Liver (tissue), 9 donors: ENCODE results near the gene PCDH9. TPM values are rescaled to one million over a fixed set of nuclear protein-coding genes. Genes with fewer than 3 reads are reported as not detected.

Experiments used
- DNase-seq: peaks from one replicate; pipeline ENCODE4 v3.0.0-alpha.2; 2017; ENCODE audit warnings: low spot score
- H3K27ac ChIP-seq, 2 donors: one replicate each; pipeline ENCODE4 v1.7.0; 2013; ENCODE audit warnings: inconsistent platforms in 2 of 2, low read length in 2 of 2, control low read depth in 1 of 2, low read depth in 1 of 2, mild to moderate bottlenecking in 1 of 2
- H3K27me3 ChIP-seq, 4 donors: one replicate each; pipeline versions ENCODE4 v1.6.1 to v1.7.0; 2013; ENCODE audit warnings: low read length in 3 of 4, inconsistent platforms in 1 of 4, mild to moderate bottlenecking in 1 of 4, moderate library complexity in 1 of 4; ENCODE audit not compliant: control insufficient read depth in 4 of 4, insufficient read depth in 4 of 4
- H3K36me3 ChIP-seq, 4 donors: one replicate each; pipeline versions ENCODE4 v1.6.1 to v1.7.0; 2013; ENCODE audit warnings: low read length in 3 of 4, mild to moderate bottlenecking in 3 of 4, low read depth in 1 of 4, moderate library complexity in 1 of 4; ENCODE audit not compliant: control insufficient read depth in 4 of 4, insufficient read depth in 3 of 4
- H3K4me1 ChIP-seq, 4 donors: one replicate each; pipeline versions ENCODE4 v1.6.1 to v1.7.0; 2013; ENCODE audit warnings: low read length in 3 of 4, mild to moderate bottlenecking in 3 of 4, moderate library complexity in 1 of 4; ENCODE audit not compliant: control insufficient read depth in 4 of 4, insufficient read depth in 4 of 4
- H3K4me3 ChIP-seq, 3 donors: one replicate each; pipeline versions ENCODE4 v1.6.1 to v1.7.0; 2013; ENCODE audit warnings: low read length in 3 of 3, control low read depth in 1 of 3, low read depth in 1 of 3, mild to moderate bottlenecking in 1 of 3
- H3K9ac ChIP-seq, 2 donors: one replicate each; pipeline ENCODE4 v1.7.0; 2013; ENCODE audit warnings: low read length in 2 of 2, mild to moderate bottlenecking in 2 of 2, moderate library complexity in 2 of 2, control low read depth in 1 of 2, low read depth in 1 of 2
- H3K9me3 ChIP-seq, 4 donors: one replicate each; pipeline versions ENCODE4 v1.6.1 to v1.7.0; 2013; ENCODE audit warnings: low read length in 3 of 4; ENCODE audit not compliant: control insufficient read depth in 4 of 4
- EGR1 ChIP-seq, 2 donors: IDR thresholded peaks; 2 replicates each; pipeline ENCODE4 v1.6.1; 2016 to 2018; ENCODE audit warnings: antibody characterized with exemption in 2 of 2, low read depth in 2 of 2
- FOXA1 ChIP-seq: IDR thresholded peaks from 2 replicates; pipeline ENCODE4 v1.6.1; 2016; ENCODE audit warnings: antibody characterized with exemption
- FOXA2 ChIP-seq: IDR thresholded peaks from 2 replicates; pipeline ENCODE4 v1.6.1; 2016; ENCODE audit warnings: antibody characterized with exemption
- GABPA ChIP-seq, 2 donors: IDR thresholded peaks in 1 of 2; conservative IDR thresholded peaks in 1 of 2; 2 replicates each; pipeline ENCODE4 v1.6.1; 2016; ENCODE audit warnings: antibody characterized with exemption in 2 of 2, mild to moderate bottlenecking in 1 of 2, moderate library complexity in 1 of 2
- HNF4A ChIP-seq, 2 donors: conservative IDR thresholded peaks; 2 replicates each; pipeline ENCODE4 v1.6.1; 2016; ENCODE audit warnings: antibody characterized with exemption in 2 of 2, mild to moderate bottlenecking in 2 of 2
- HNF4G ChIP-seq: IDR thresholded peaks from 2 replicates; pipeline ENCODE4 v1.6.1; 2016; ENCODE audit warnings: antibody characterized with exemption
- JUND ChIP-seq, 2 donors: IDR thresholded peaks; 2 replicates each; pipeline ENCODE4 v1.6.1; 2016; ENCODE audit warnings: antibody characterized with exemption in 2 of 2
- NR2F2 ChIP-seq: IDR thresholded peaks from 2 replicates; pipeline ENCODE4 v1.6.1; 2016; ENCODE audit warnings: antibody characterized with exemption
- RAD21 ChIP-seq, 2 donors: IDR thresholded peaks; 2 replicates each; pipeline ENCODE4 v1.6.1; 2016; ENCODE audit warnings: antibody characterized with exemption in 2 of 2, mild to moderate bottlenecking in 2 of 2
- RXRA ChIP-seq, 2 donors: IDR thresholded peaks; 2 replicates each; pipeline ENCODE4 v1.6.1; 2017 to 2018; ENCODE audit warnings: antibody characterized with exemption in 2 of 2, mild to moderate bottlenecking in 1 of 2
- SP1 ChIP-seq: IDR thresholded peaks from 2 replicates; pipeline ENCODE4 v1.6.1; 2018; ENCODE audit warnings: antibody characterized with exemption, mild to moderate bottlenecking
- TAF1 ChIP-seq: conservative IDR thresholded peaks from 2 replicates; pipeline ENCODE4 v1.6.1; 2016; ENCODE audit warnings: antibody characterized with exemption, mild to moderate bottlenecking
- YY1 ChIP-seq: IDR thresholded peaks from 2 replicates; pipeline ENCODE4 v1.6.1; 2016; ENCODE audit warnings: antibody characterized with exemption, mild to moderate bottlenecking
- WGBS: extraction: QIAGEN DNeasy Blood & Tissue Kit; methylation state at CpG from one replicate; pipeline ENCODE4 v1.1.7; 2013; 5-methylcytosine and 5-hydroxymethylcytosine counted together
- polyA plus RNA-seq, 2 donors: library from polyadenylated mRNA; stranded (reverse) in 1 of 2; unstranded in 1 of 2; fragments of 200-250 nt in 1 of 2; fragments of >200 nt in 1 of 2; fragmentation: Nextera tagmentation in 1 of 2; extraction: Ambion mirVana in 1 of 2; gene quantifications; one replicate each; pipeline versions ENCODE4 v1.2.1 to v1.2.3, GENCODE V29; 2013 to 2015
- total RNA-seq, 2 donors: library from RNA; depleted of rRNA; stranded (reverse); fragments of >200 nt; gene quantifications; one replicate each; pipeline ENCODE4 v1.2.3, GENCODE V29; 2014
- TF ChIP-seq, protein P1 (sequence below): IDR thresholded peaks from 2 replicates; pipeline ENCODE4 v1.6.1; 2016; ENCODE audit warnings: antibody characterized with exemption
- TF ChIP-seq, protein P2 (sequence below): IDR thresholded peaks from 2 replicates; pipeline ENCODE4 v1.6.1; 2016; ENCODE audit warnings: antibody characterized with exemption
- TF ChIP-seq, protein P3 (sequence below): IDR thresholded peaks from 2 replicates; pipeline ENCODE4 v1.6.1; 2016; ENCODE audit warnings: antibody characterized with exemption, mild to moderate bottlenecking
- TF ChIP-seq, protein P4 (sequence below): fragments of 150-350 bp; IDR thresholded peaks from 2 replicates; pipeline ENCODE4 v1.5.1; 2017; ENCODE audit warnings: improper control_type of control experiment, low read depth, low read length; ENCODE audit not compliant: missing input control
- TF ChIP-seq, protein P5 (sequence below): IDR thresholded peaks from 2 replicates; pipeline ENCODE4 v1.6.1; 2016; ENCODE audit warnings: antibody characterized with exemption
- donor health status: healthy.
- donor health status: healthy.
- donor health status: healthy.
- donor health status: healthy.
- donor health status: healthy.

The PCDH9 gene
- total and polyA plus RNA-seq, 4 donors: 0.90 to 4.0 (median 2.2) TPM

DNA sequence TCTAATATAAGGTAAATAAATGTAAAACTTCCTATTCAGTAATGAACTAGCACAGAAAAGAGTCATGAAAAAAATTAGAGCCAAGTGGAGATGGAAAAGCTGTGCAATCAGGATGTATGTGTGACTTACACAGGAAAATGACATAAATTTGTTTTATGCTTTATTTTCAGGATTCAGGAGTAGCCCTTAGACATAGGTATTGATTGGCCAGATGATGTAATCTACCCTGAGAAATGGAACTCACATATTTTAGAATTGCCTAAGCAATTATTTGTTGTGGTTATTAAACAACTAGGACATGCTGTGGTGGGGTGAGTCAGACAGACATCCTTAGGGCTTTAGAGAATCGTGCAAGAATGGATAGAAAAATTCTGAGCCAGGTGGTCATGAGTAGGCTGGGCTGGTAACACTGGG, 110.6 kb downstream of the PCDH9 start:
- H3K36me3 ChIP-seq: no peaks in the 10 kb centered on the region
- H3K9ac ChIP-seq: peak overlapping the region in 1 of 2 donors; percentile 53
- WGBS: 19% methylated on average over 1 of the region's 1 CpG
- H3K4me1 ChIP-seq: peaks cover 2 to 16% (median 12%) of the 10 kb centered on the region in 4 donors
- no peak overlapping the region for H3K27ac ChIP-seq
- no peak overlapping the region for H3K4me3 ChIP-seq
- H3K9me3 ChIP-seq: no peaks in the 10 kb centered on the region
- no peak for TF ChIP-seq SP1
- TF ChIP-seq HNF4A (conservative IDR thresholded peaks at IDR 0.05): peak in 1 of 2 donors; percentile 48
- peak; percentile 21 for TF ChIP-seq YY1
- TF ChIP-seq, protein P1, sequence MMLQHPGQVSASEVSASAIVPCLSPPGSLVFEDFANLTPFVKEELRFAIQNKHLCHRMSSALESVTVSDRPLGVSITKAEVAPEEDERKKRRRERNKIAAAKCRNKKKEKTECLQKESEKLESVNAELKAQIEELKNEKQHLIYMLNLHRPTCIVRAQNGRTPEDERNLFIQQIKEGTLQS: peak; percentile 75
- peak; percentile 55 to 80 for TF ChIP-seq JUND (IDR thresholded peaks at IDR 0.05)
- TF ChIP-seq, protein P2, sequence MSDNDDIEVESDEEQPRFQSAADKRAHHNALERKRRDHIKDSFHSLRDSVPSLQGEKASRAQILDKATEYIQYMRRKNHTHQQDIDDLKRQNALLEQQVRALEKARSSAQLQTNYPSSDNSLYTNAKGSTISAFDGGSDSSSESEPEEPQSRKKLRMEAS: no peak
- TF ChIP-seq FOXA1: no peak
- no peak for TF ChIP-seq TAF1
- TF ChIP-seq, protein P3, sequence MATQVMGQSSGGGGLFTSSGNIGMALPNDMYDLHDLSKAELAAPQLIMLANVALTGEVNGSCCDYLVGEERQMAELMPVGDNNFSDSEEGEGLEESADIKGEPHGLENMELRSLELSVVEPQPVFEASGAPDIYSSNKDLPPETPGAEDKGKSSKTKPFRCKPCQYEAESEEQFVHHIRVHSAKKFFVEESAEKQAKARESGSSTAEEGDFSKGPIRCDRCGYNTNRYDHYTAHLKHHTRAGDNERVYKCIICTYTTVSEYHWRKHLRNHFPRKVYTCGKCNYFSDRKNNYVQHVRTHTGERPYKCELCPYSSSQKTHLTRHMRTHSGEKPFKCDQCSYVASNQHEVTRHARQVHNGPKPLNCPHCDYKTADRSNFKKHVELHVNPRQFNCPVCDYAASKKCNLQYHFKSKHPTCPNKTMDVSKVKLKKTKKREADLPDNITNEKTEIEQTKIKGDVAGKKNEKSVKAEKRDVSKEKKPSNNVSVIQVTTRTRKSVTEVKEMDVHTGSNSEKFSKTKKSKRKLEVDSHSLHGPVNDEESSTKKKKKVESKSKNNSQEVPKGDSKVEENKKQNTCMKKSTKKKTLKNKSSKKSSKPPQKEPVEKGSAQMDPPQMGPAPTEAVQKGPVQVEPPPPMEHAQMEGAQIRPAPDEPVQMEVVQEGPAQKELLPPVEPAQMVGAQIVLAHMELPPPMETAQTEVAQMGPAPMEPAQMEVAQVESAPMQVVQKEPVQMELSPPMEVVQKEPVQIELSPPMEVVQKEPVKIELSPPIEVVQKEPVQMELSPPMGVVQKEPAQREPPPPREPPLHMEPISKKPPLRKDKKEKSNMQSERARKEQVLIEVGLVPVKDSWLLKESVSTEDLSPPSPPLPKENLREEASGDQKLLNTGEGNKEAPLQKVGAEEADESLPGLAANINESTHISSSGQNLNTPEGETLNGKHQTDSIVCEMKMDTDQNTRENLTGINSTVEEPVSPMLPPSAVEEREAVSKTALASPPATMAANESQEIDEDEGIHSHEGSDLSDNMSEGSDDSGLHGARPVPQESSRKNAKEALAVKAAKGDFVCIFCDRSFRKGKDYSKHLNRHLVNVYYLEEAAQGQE: no peak
- TF ChIP-seq RAD21 (IDR thresholded peaks at IDR 0.05): peak in 1 of 2 donors; percentile 4
- TF ChIP-seq, protein P4, sequence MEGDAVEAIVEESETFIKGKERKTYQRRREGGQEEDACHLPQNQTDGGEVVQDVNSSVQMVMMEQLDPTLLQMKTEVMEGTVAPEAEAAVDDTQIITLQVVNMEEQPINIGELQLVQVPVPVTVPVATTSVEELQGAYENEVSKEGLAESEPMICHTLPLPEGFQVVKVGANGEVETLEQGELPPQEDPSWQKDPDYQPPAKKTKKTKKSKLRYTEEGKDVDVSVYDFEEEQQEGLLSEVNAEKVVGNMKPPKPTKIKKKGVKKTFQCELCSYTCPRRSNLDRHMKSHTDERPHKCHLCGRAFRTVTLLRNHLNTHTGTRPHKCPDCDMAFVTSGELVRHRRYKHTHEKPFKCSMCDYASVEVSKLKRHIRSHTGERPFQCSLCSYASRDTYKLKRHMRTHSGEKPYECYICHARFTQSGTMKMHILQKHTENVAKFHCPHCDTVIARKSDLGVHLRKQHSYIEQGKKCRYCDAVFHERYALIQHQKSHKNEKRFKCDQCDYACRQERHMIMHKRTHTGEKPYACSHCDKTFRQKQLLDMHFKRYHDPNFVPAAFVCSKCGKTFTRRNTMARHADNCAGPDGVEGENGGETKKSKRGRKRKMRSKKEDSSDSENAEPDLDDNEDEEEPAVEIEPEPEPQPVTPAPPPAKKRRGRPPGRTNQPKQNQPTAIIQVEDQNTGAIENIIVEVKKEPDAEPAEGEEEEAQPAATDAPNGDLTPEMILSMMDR: no peak
- no peak for TF ChIP-seq NR2F2
- TF ChIP-seq RXRA (IDR thresholded peaks at IDR 0.05): peak in 1 of 2 donors; percentile 21
- TF ChIP-seq HNF4G: no peak
- no peak for TF ChIP-seq EGR1 (IDR thresholded peaks at IDR 0.05; ENCODE audit: low read depth in 2 of 2)
- TF ChIP-seq, protein P5, sequence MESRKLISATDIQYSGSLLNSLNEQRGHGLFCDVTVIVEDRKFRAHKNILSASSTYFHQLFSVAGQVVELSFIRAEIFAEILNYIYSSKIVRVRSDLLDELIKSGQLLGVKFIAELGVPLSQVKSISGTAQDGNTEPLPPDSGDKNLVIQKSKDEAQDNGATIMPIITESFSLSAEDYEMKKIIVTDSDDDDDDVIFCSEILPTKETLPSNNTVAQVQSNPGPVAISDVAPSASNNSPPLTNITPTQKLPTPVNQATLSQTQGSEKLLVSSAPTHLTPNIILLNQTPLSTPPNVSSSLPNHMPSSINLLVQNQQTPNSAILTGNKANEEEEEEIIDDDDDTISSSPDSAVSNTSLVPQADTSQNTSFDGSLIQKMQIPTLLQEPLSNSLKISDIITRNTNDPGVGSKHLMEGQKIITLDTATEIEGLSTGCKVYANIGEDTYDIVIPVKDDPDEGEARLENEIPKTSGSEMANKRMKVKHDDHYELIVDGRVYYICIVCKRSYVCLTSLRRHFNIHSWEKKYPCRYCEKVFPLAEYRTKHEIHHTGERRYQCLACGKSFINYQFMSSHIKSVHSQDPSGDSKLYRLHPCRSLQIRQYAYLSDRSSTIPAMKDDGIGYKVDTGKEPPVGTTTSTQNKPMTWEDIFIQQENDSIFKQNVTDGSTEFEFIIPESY: no peak
- TF ChIP-seq GABPA (IDR thresholded peaks at IDR 0.05 in 1 of 2, conservative IDR thresholded peaks at IDR 0.05 in 1 of 2): no peak
- peak; percentile 19 for TF ChIP-seq FOXA2
- no peaks in the 10 kb centered on the region for H3K27me3 ChIP-seq
- no peak for DNase-seq
